Type B pancreatic cell (in vitro differentiated cells): ENCODE measurements around the gene NID2. TPM values are rescaled to one million over a fixed set of nuclear protein-coding genes. Genes with fewer than 3 reads are reported as not detected.

Experiments used
- DNase-seq: peaks from one replicate; pipeline ENCODE4 v3.0.0; 2021; ENCODE audit warnings: mixed read lengths; ENCODE audit not compliant: unreplicated experiment; ENCODE audit errors: extremely low spot score
- H3K27ac Mint-ChIP-seq: 2 replicates; pipeline ENCODE4 v1.8.0; 2021; ENCODE audit warnings: mild to moderate bottlenecking, mixed read lengths
- H3K27me3 Mint-ChIP-seq: 2 replicates; pipeline ENCODE4 v1.8.0; 2021; ENCODE audit warnings: mixed read lengths
- H3K36me3 Mint-ChIP-seq: 2 replicates; pipeline ENCODE4 v1.8.0; 2021; ENCODE audit warnings: mixed read lengths
- H3K4me1 Mint-ChIP-seq: one replicate; pipeline ENCODE4 v1.8.0; 2021; ENCODE audit warnings: mixed read lengths; ENCODE audit not compliant: unreplicated experiment
- H3K4me3 Mint-ChIP-seq: 2 replicates; pipeline ENCODE4 v1.8.0; 2021; ENCODE audit warnings: mild to moderate bottlenecking, mixed read lengths
- H3K9me3 Mint-ChIP-seq: 2 replicates; pipeline ENCODE4 v1.8.0; 2021; ENCODE audit warnings: mixed read lengths
- CTCF ChIP-seq: fragments of 200-600 bp; sonication (generic); conservative IDR thresholded peaks from 2 replicates; pipeline ENCODE4 v1.5.0; 2021; ENCODE audit warnings: antibody characterized with exemption, mild to moderate bottlenecking
- total RNA-seq: library from RNA; stranded (reverse); gene quantifications from 2 replicates; pipeline ENCODE4 v1.2.1, GENCODE V29; 2021; ENCODE audit warnings: low replicate concordance

Gene NID2
- total RNA-seq, 1 donor from 2014 or later: 65.7 TPM

GRCh38 chr14:52079239-52079959 is 10.5 kb upstream of the NID2 start:
- Mint-ChIP-seq H3K4me3 (no peak overlapping the region), H3K36me3 (no peaks in the 10 kb centered on the region), H3K9me3 (peaks cover 4% of the 10 kb centered on the region), H3K27ac (no peak overlapping the region), H3K27me3 (peaks cover 17% of the 10 kb centered on the region), H3K4me1 (peaks cover 29% of the 10 kb centered on the region)
- DNase-seq: no peak
- TF ChIP-seq CTCF: no peak

GRCh38 chr14:52078721-52079120 is 9.9 kb upstream of the NID2 start:
- Mint-ChIP-seq H3K27me3 (peaks cover 23% of the 10 kb centered on the region), H3K9me3 (peaks cover 4% of the 10 kb centered on the region), H3K4me1 (peaks cover 29% of the 10 kb centered on the region), H3K36me3 (no peaks in the 10 kb centered on the region), H3K4me3 (no peak overlapping the region), H3K27ac (no peak overlapping the region)
- DNase-seq: no peak
- TF ChIP-seq CTCF: no peak

GRCh38 chr14:52078095-52078531 is 9.3 kb upstream of the NID2 start:
- no peak for DNase-seq
- TF ChIP-seq CTCF: no peak
- Mint-ChIP-seq H3K27me3 (peaks cover 26% of the 10 kb centered on the region), H3K36me3 (no peaks in the 10 kb centered on the region), H3K4me1 (peaks cover 29% of the 10 kb centered on the region), H3K27ac (no peak overlapping the region), H3K4me3 (no peak overlapping the region), H3K9me3 (peaks cover 4% of the 10 kb centered on the region)

- H3K4me1 Mint-ChIP-seq: peaks cover 32% of the 10 kb centered on the region
- no peaks in the 10 kb centered on the region for H3K36me3 Mint-ChIP-seq
- no peak for DNase-seq
- H3K4me3 Mint-ChIP-seq: no peak overlapping the region
- peaks cover 4% of the 10 kb centered on the region for H3K9me3 Mint-ChIP-seq
- no peak overlapping the region for H3K27ac Mint-ChIP-seq
- no peak for TF ChIP-seq CTCF
- H3K27me3 Mint-ChIP-seq: peaks cover 30% of the 10 kb centered on the region
Observed at GRCh38 chr14:52077256-52077979, 8.6 kb upstream of the NID2 start.

GRCh38 chr14:52076334-52076733 is 7.5 kb upstream of the NID2 start:
- H3K27ac Mint-ChIP-seq: no peak overlapping the region
- no peak for TF ChIP-seq CTCF

More at GRCh38 chr14:52076334-52076733, 7.5 kb upstream of the NID2 start:
- peaks cover 41% of the 10 kb centered on the region for H3K27me3 Mint-ChIP-seq
- no peaks in the 10 kb centered on the region for H3K36me3 Mint-ChIP-seq
- no peak for DNase-seq
- peaks cover 4% of the 10 kb centered on the region for H3K9me3 Mint-ChIP-seq
- H3K4me3 Mint-ChIP-seq: no peak overlapping the region
- H3K4me1 Mint-ChIP-seq: peaks cover 29% of the 10 kb centered on the region
